Fibroblast of lung (primary cell): ENCODE results near the gene ZFR2.

ENCODE experiments used
- EZH2 ChIP-seq: IDR thresholded peaks from 2 replicates; pipeline ENCODE4 v1.5.1; 2012; ENCODE audit warnings: low read length, control low read depth, mild to moderate bottlenecking; ENCODE audit errors: missing control alignments
- TF ChIP-seq, protein P1 (sequence below), 2 donors: IDR thresholded peaks in 1 of 2; conservative IDR thresholded peaks in 1 of 2; 1 replicate in 1 of 2; 2 replicates in 1 of 2; pipeline ENCODE4 v1.5.1; 2011 to 2012; ENCODE audit warnings: low read length in 2 of 2, control low read depth in 1 of 2, inconsistent platforms in 1 of 2, low read depth in 1 of 2, mild to moderate bottlenecking in 1 of 2

DNA sequence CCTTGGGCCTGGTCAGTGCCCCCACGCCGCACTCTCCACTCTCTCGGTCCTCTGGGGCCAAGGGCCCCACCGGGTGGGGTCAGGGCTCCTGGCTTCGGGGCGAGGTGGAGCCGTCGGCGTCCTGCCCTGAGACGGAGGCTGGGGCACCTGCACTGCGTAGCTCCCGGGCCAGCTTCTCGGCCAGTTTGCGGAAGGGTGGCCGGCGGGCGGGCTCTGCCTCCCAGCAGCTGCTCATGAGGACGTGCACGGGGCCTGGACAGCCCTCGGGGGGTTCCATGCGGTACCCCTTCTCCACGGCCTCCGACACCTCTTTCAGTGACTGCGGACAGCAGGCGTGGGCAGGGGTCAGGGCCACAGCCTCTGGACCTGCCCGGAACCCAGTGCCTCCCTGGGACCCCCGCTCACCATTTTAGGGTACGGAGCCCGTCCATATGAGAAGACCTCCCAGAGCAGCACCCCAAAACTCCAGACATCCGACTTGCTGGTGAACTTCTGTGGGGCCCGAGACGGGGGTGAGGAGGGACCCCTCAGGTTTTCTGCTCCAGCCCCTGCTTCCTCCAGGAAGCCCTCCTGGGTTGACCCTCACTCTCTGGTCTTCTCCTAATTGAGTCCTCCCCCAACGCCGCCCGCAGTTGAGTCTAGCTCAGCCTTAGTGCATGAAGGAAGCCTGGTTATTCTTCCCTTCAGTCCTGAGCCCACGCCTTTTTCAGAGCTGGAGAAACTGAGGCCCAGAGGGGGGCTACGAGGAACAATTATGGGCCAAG is 90.6 kb downstream of the ZFR2 start:
- TF ChIP-seq, protein P1, sequence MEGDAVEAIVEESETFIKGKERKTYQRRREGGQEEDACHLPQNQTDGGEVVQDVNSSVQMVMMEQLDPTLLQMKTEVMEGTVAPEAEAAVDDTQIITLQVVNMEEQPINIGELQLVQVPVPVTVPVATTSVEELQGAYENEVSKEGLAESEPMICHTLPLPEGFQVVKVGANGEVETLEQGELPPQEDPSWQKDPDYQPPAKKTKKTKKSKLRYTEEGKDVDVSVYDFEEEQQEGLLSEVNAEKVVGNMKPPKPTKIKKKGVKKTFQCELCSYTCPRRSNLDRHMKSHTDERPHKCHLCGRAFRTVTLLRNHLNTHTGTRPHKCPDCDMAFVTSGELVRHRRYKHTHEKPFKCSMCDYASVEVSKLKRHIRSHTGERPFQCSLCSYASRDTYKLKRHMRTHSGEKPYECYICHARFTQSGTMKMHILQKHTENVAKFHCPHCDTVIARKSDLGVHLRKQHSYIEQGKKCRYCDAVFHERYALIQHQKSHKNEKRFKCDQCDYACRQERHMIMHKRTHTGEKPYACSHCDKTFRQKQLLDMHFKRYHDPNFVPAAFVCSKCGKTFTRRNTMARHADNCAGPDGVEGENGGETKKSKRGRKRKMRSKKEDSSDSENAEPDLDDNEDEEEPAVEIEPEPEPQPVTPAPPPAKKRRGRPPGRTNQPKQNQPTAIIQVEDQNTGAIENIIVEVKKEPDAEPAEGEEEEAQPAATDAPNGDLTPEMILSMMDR (conservative IDR thresholded peaks at IDR 0.05 in 1 of 2, IDR thresholded peaks at IDR 0.05 in 1 of 2; ENCODE audit: low read depth in 1 of 2, low read length in 2 of 2), result no peak
- TF ChIP-seq EZH2, result no peak
